PC-9 (cell line): ENCODE measurements around the gene NPSR1.

Experiments
- CTCF ChIP-seq: fragments of 200-600 bp; sonication (generic); conservative IDR thresholded peaks from 2 replicates; pipeline ENCODE4 v1.6.1; 2017; ENCODE audit warnings: mixed run types, antibody characterized with exemption, mild to moderate bottlenecking, moderate library complexity
- EZH2 ChIP-seq: fragments of 200-600 bp; sonication (generic); IDR thresholded peaks from 2 replicates; pipeline ENCODE4 v1.8.0; 2017; ENCODE audit warnings: antibody characterized with exemption, low read depth

- TF ChIP-seq EZH2 (no peak), CTCF (no peak)
Observed at GRCh38 chr7:34780546-34780945, 122.5 kb downstream of the NPSR1 start.
